IPS DF 6.9 (cell line): ENCODE data around the gene ANKRD33.

Experiments
- DNase-seq: peaks from one replicate; pipeline ENCODE4 v3.0.0-alpha.2; 2013; ENCODE audit warnings: low read depth, low spot score
- H3K27ac ChIP-seq: one replicate; pipeline ENCODE4 v1.5.1; 2013; ENCODE audit warnings: low read length, control low read depth
- H3K27me3 ChIP-seq: 2 replicates; pipeline ENCODE4 v1.6.1; 2013; ENCODE audit warnings: mild to moderate bottlenecking, low read length; ENCODE audit not compliant: control insufficient read depth, insufficient read depth
- H3K36me3 ChIP-seq: 2 replicates; pipeline ENCODE4 v1.6.1; 2013; ENCODE audit warnings: low read length; ENCODE audit not compliant: control insufficient read depth, insufficient read depth
- H3K4me1 ChIP-seq: 2 replicates; pipeline ENCODE4 v1.6.1; 2013; ENCODE audit warnings: low read length; ENCODE audit not compliant: control insufficient read depth, insufficient read depth
- H3K4me3 ChIP-seq: 2 replicates; pipeline ENCODE4 v1.5.1; 2013; ENCODE audit warnings: mild to moderate bottlenecking, low read length
- H3K9me3 ChIP-seq: 2 replicates; pipeline ENCODE4 v1.6.1; 2013; ENCODE audit warnings: low read length, inconsistent platforms; ENCODE audit not compliant: control insufficient read depth, insufficient read depth
- WGBS: extraction: QIAGEN DNeasy Blood & Tissue Kit; methylation state at CpG from one replicate; pipeline ENCODE4 v1.1.7; 2013; ENCODE audit warnings: mixed read lengths, missing lambda C conversion rate; ENCODE audit not compliant: insufficient read length, insufficient coverage; 5-methylcytosine and 5-hydroxymethylcytosine counted together

Gene ANKRD33

GRCh38 chr12:51890133-51890464 lies 2.2 kb downstream of the ANKRD33 start:
- WGBS: no CpG with 5 or more reads among the region's 2 CpGs
- no peaks in the 10 kb centered on the region for H3K27me3 ChIP-seq
- no peaks in the 10 kb centered on the region for H3K36me3 ChIP-seq
- no peak for DNase-seq
- peaks cover 1% of the 10 kb centered on the region; the same call in 1 of the 2 replicates for H3K4me1 ChIP-seq
- H3K27ac ChIP-seq: no peak overlapping the region
- no peak overlapping the region for H3K4me3 ChIP-seq
- H3K9me3 ChIP-seq: no peaks in the 10 kb centered on the region

DNA sequence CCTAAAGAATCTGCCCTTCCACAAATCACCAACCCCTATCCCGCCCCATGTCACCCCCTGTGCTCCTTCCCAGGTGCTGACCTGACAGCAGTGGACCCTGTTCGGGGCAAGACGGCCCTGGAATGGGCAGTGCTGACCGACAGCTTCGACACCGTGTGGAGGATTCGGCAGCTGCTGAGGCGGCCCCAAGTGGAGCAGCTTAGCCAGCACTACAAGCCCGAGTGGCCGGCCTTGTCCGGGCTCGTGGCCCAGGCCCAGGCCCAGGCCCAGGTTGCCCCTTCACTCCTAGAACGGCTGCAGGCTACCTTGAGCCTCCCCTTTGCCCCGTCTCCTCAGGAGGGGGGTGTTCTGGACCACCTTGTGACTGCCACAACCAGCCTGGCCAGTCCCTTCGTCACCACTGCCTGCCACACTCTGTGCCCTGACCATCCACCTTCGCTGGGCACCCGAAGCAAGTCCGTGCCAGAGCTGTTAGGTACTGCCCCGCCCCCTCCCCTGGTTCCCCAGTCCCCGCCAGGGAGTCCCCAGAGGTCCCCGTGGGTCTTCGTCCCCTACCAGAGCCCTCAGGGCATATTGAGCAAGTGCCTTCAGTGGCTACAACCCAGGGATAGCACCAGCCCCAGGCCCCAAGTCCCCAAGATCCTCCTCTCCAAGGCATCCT lies 2.7 kb downstream of the ANKRD33 start:
- Histone ChIP-seq H3K27me3 (no peaks in the 10 kb centered on the region), H3K4me1 (peaks cover 1% of the 10 kb centered on the region; the same call in 1 of the 2 replicates), H3K4me3 (no peak overlapping the region), H3K36me3 (no peaks in the 10 kb centered on the region), H3K27ac (no peak overlapping the region), H3K9me3 (no peaks in the 10 kb centered on the region)
- DNase-seq: no peak
- no CpG with 5 or more reads among the region's 22 CpGs for WGBS

- H3K9me3 ChIP-seq: no peaks in the 10 kb centered on the region
- no peaks in the 10 kb centered on the region for H3K36me3 ChIP-seq
- no peak for DNase-seq
- no peak overlapping the region for H3K27ac ChIP-seq
- peaks cover 1% of the 10 kb centered on the region; the same call in 1 of the 2 replicates for H3K4me1 ChIP-seq
- H3K27me3 ChIP-seq: no peaks in the 10 kb centered on the region
- no peak overlapping the region for H3K4me3 ChIP-seq
Observed at GRCh38 chr12:51891843-51892242, 3.9 kb downstream of the ANKRD33 start.

GRCh38 chr12:51893786-51894185 lies 5.9 kb downstream of the ANKRD33 start:
- Histone ChIP-seq H3K36me3 (no peaks in the 10 kb centered on the region), H3K4me3 (no peak overlapping the region), H3K4me1 (peaks cover 1% of the 10 kb centered on the region; the same call in 1 of the 2 replicates), H3K27ac (no peak overlapping the region), H3K9me3 (no peaks in the 10 kb centered on the region), H3K27me3 (no peaks in the 10 kb centered on the region)
- no CpG with 5 or more reads among the region's 6 CpGs for WGBS
- DNase-seq: no peak

DNA sequence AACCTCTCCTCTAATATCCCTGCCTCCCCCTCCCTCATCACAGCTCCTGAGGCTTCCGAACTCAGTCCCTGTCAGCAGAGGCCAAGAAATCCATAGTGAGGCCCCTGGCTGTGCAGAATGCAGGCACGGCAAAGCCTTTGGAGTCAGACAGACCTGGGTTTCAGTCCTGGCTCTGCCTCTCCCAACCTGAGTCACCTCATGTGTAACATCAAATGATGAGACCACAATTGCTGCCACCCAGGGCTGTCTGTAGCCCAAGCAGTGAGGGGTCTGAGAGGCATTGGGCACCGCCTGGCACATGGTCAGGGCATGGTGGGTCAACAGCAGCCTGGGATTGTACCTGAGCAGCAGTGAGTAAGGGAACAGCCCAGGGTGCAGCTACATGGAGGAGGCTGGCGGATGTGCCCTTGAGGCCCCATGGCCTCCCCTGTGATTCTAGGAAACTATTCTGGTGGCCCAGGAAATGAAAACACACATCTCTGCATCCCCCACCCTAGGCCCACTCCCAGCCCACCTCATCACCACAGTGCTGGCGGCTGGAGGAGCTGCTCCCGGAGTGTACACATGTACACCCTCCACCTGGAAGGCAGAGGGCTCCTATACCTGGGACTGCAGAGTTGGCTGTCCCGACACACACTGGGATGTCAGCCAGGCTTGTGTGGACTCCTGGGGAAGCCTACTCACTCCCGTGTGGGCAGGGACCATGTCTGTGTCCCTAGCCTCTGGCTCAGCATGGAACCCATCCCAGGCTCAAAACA lies 7.7 kb downstream of the ANKRD33 start:
- Histone ChIP-seq H3K4me3 (no peak overlapping the region), H3K27ac (no peak overlapping the region), H3K9me3 (no peaks in the 10 kb centered on the region), H3K4me1 (no peaks in the 10 kb centered on the region), H3K27me3 (no peaks in the 10 kb centered on the region), H3K36me3 (no peaks in the 10 kb centered on the region)
- WGBS: no CpG with 5 or more reads among the region's 8 CpGs
- no peak for DNase-seq

GRCh38 chr12:51896236-51896635 lies 8.3 kb downstream of the ANKRD33 start:
- WGBS: no CpG with 5 or more reads among the region's 3 CpGs
- H3K9me3 ChIP-seq: no peaks in the 10 kb centered on the region
- no peaks in the 10 kb centered on the region for H3K36me3 ChIP-seq
- no peak overlapping the region for H3K4me3 ChIP-seq
- H3K27ac ChIP-seq: no peak overlapping the region
- H3K27me3 ChIP-seq: no peaks in the 10 kb centered on the region
- H3K4me1 ChIP-seq: no peaks in the 10 kb centered on the region
- no peak for DNase-seq

DNA sequence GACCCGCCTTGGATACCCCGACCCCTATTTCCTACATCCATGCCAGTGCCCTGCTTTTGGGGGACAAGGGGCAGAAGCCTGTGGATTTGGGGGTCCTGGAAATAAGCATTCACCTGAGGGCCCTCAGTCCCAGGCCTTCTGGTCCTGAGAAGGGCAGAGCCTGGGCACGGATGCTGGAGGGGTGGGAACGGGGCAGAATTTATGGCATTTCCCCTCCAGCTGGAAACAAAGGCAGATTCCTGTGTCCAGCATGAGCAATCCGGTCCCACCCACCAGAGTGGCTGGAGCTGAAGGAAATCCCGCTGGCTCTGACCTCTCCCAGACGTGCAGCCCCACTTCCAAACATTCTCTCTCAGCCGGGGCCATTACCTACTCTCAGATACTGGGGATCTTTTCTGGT lies 9.3 kb downstream of the ANKRD33 start:
- no peak for DNase-seq
- no peaks in the 10 kb centered on the region for H3K27me3 ChIP-seq
- no CpG with 5 or more reads among the region's 8 CpGs for WGBS
- no peaks in the 10 kb centered on the region for H3K36me3 ChIP-seq
- no peak overlapping the region for H3K27ac ChIP-seq
- no peaks in the 10 kb centered on the region for H3K4me1 ChIP-seq
- no peaks in the 10 kb centered on the region for H3K9me3 ChIP-seq
- H3K4me3 ChIP-seq: no peak overlapping the region

GRCh38 chr12:51898506-51898905 lies 10.6 kb downstream of the ANKRD33 start:
- Histone ChIP-seq H3K4me3 (no peak overlapping the region), H3K27ac (no peak overlapping the region), H3K9me3 (no peaks in the 10 kb centered on the region), H3K36me3 (no peaks in the 10 kb centered on the region), H3K27me3 (no peaks in the 10 kb centered on the region), H3K4me1 (no peaks in the 10 kb centered on the region)
- DNase-seq: no peak
- WGBS: no CpG with 5 or more reads among the region's 2 CpGs

DNA sequence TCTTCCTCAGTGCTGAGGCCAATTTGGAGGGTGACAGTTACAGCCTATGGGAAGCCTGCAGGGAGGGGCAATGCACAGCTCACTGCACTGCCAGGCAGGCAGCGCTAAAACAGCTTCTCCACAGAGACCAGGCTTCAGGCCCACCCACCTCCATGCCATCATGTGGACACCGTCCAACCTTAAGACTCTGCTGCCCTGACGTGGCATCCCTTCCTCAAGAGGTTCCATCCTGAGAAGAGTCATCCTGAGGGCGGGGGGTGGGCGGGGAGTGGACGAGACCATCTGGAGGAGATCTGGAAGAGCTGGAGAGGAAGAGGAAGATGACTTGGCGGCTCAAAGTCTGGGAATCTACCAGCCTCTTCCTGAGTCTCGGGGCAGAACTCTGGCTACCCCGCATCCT lies 11.0 kb downstream of the ANKRD33 start:
- WGBS: no CpG with 5 or more reads among the region's 9 CpGs
- Histone ChIP-seq H3K9me3 (no peaks in the 10 kb centered on the region), H3K36me3 (no peaks in the 10 kb centered on the region), H3K4me3 (no peak overlapping the region), H3K27me3 (no peaks in the 10 kb centered on the region), H3K4me1 (no peaks in the 10 kb centered on the region), H3K27ac (no peak overlapping the region)
- no peak for DNase-seq

- WGBS: no CpG with 5 or more reads among the region's 43 CpGs
Observed at GRCh38 chr12:51900323-51900889, 12.5 kb downstream of the ANKRD33 start.

More at GRCh38 chr12:51900323-51900889, 12.5 kb downstream of the ANKRD33 start:
- Histone ChIP-seq H3K27ac (no peak overlapping the region), H3K36me3 (no peaks in the 10 kb centered on the region), H3K9me3 (no peaks in the 10 kb centered on the region), H3K4me1 (no peaks in the 10 kb centered on the region), H3K27me3 (no peaks in the 10 kb centered on the region), H3K4me3 (no peak overlapping the region)
- no peak for DNase-seq
